DND-41 (cell line): Measurements from ENCODE around the gene F2R.

ENCODE experiments used
- CTCF ChIP-seq: IDR thresholded peaks from 2 replicates; pipeline ENCODE4 v1.5.1; 2012; ENCODE audit warnings: borderline replicate concordance, low read length, moderate library complexity, mild to moderate bottlenecking; ENCODE audit not compliant: poor library complexity, severe bottlenecking; ENCODE audit errors: extremely low read depth
- EZH2 ChIP-seq: IDR thresholded peaks from 3 replicates; pipeline ENCODE4 v1.6.1; 2012; ENCODE audit warnings: borderline replicate concordance, low read depth, mild to moderate bottlenecking, moderate library complexity, low read length, inconsistent platforms; ENCODE audit not compliant: severe bottlenecking

- TF ChIP-seq CTCF (no peak), EZH2 (no peak)
Measured at GRCh38 chr5:76675364-76675763, 40.6 kb upstream of the F2R start.
